Kidney (tissue), 14 donors: ENCODE data around the gene RTN4IP1. TPM values are rescaled to one million over a fixed set of nuclear protein-coding genes. Genes with fewer than 3 reads are reported as not detected.

Experiments
- DNase-seq, 5 donors: peaks; one replicate each; pipeline ENCODE4 v3.0.0-alpha.2; 2013 to 2020
- FAIRE-seq: peaks from 2 replicates; lab custom pipeline; 2012; peaks lifted over from hg19 to GRCh38; lab: Jason Lieb, UNC
- H3K27ac ChIP-seq, 2 donors: one replicate each; pipeline ENCODE4 v1.7.0; 2013; ENCODE audit warnings: low read depth in 2 of 2, low read length in 2 of 2, inconsistent platforms in 1 of 2
- H3K27me3 ChIP-seq: one replicate; pipeline ENCODE4 v1.7.1; 2013; ENCODE audit warnings: low read length, inconsistent platforms; ENCODE audit not compliant: control insufficient read depth, insufficient read depth
- H3K36me3 ChIP-seq, 3 donors: one replicate each; pipeline versions ENCODE4 v1.7.0 to v1.7.1; 2013; ENCODE audit warnings: low read length in 3 of 3, control low read depth in 1 of 3, inconsistent platforms in 1 of 3; ENCODE audit not compliant: insufficient read depth in 3 of 3, control insufficient read depth in 2 of 3
- H3K4me1 ChIP-seq, 3 donors: one replicate each; pipeline versions ENCODE4 v1.7.0 to v1.7.1; 2013; ENCODE audit warnings: low read length in 3 of 3, inconsistent platforms in 1 of 3, low read depth in 1 of 3; ENCODE audit not compliant: control insufficient read depth in 2 of 3, insufficient read depth in 2 of 3
- H3K4me3 ChIP-seq, 3 donors: one replicate each; pipeline versions ENCODE4 v1.7.0 to v1.8.1; 2013; ENCODE audit warnings: low read length in 3 of 3, control low read depth in 1 of 3, inconsistent platforms in 1 of 3
- H3K9ac ChIP-seq, 3 donors: one replicate each; pipeline versions ENCODE4 v1.7.0 to v1.7.1; 2013; ENCODE audit warnings: low read length in 3 of 3, control low read depth in 1 of 3, inconsistent platforms in 1 of 3
- H3K9me3 ChIP-seq, 3 donors: one replicate each; pipeline versions ENCODE4 v1.7.0 to v1.7.1; 2013; ENCODE audit warnings: low read length in 3 of 3, control low read depth in 1 of 3, inconsistent platforms in 1 of 3; ENCODE audit not compliant: control insufficient read depth in 2 of 3, insufficient read depth in 1 of 3
- CTCF ChIP-seq: IDR thresholded peaks from 3 replicates; pipeline ENCODE4 v1.5.1; 2012; ENCODE audit warnings: mild to moderate bottlenecking, moderate library complexity, borderline replicate concordance; ENCODE audit not compliant: insufficient read depth; ENCODE audit errors: extremely low read depth
- intact Hi-C: fragments of 100-400 bp; cut with DNase I; formaldehyde crosslinking; loops from one replicate; pipeline ENCODE4 v1.11.1; 2022
- polyA plus RNA-seq: library from polyadenylated mRNA; stranded (reverse); fragments of 350-450 nt; fragmentation: Illumina TruSeq; extraction: RNeasy Lipid Tissue Mini Kit (QIAGEN cat#74804); gene quantifications from one replicate; pipeline ENCODE4 v1.2.3, GENCODE V29; 2014; ENCODE audit warnings: low read depth, low replicate concordance; ENCODE audit not compliant: insufficient read depth
- total RNA-seq: library from RNA; stranded (reverse); fragmentation: NEBNext Ultra II Directional; extraction: Animal tissue kit (Norgen Biotek cat#: 25700); gene quantifications from one replicate; pipeline ENCODE4 v1.2.1, GENCODE V29; 2021
- donor health status: control.
- donor health status: control.
- donor health status: control.
- donor health status: control.
- donor health status: control.
- donor health status: DM: yes; HTN: yes; CAD: no.
- donor health status: Normal renal cell carcinoma (clear cell type).

RTN4IP1 gene
- total and polyA plus RNA-seq, 2 donors from 2014 or later, result 8.9 to 19.3 TPM

- DNase-seq (no peak), FAIRE-seq (no peak)
- no peak overlapping the region for H3K27ac ChIP-seq
- peaks cover 0 to 5% (median 0%) of the 10 kb centered on the region in 3 donors for H3K36me3 ChIP-seq
- TF ChIP-seq CTCF, result no peak
- no peaks in the 10 kb centered on the region for H3K4me1 ChIP-seq
- no peak overlapping the region for H3K4me3 ChIP-seq
- H3K9me3 ChIP-seq, result no peaks in the 10 kb centered on the region
- intact Hi-C loops, result no loop called here
- H3K9ac ChIP-seq, result no peak overlapping the region
- no peaks in the 10 kb centered on the region for H3K27me3 ChIP-seq
Observed at GRCh38 chr6:106522562-106523250, 106.6 kb downstream of the RTN4IP1 start.

Other genes starting within 250 kb of the RTN4IP1 start
- gene QRSL1, start 80 bp upstream of the RTN4IP1 start, total RNA-seq, result 18.0 TPM
- gene QRSL1, start 80 bp upstream of the RTN4IP1 start, polyA plus RNA-seq, result 12.5 TPM